Esophagus (tissue), 2 donors: ENCODE results near the gene IPPK. TPM values are rescaled to one million over a fixed set of nuclear protein-coding genes. Genes with fewer than 3 reads are reported as not detected.

Experiments used
- H3K27ac ChIP-seq, 2 donors: one replicate each; pipeline ENCODE4 v1.5.1; 2013; ENCODE audit warnings: low read depth in 2 of 2, mild to moderate bottlenecking in 2 of 2, inconsistent platforms in 1 of 2, low read length in 1 of 2, moderate library complexity in 1 of 2
- H3K27me3 ChIP-seq, 2 donors: one replicate each; pipeline ENCODE4 v1.6.1; 2013; ENCODE audit warnings: low read length in 2 of 2, control low read depth in 1 of 2, mild to moderate bottlenecking in 1 of 2; ENCODE audit not compliant: insufficient read depth in 2 of 2, control insufficient read depth in 1 of 2
- H3K36me3 ChIP-seq, 2 donors: one replicate each; pipeline ENCODE4 v1.6.1; 2013; ENCODE audit warnings: low read length in 1 of 2; ENCODE audit not compliant: control insufficient read depth in 2 of 2, insufficient read depth in 2 of 2
- H3K4me1 ChIP-seq, 2 donors: one replicate each; pipeline ENCODE4 v1.6.1; 2013; ENCODE audit warnings: low read length in 1 of 2; ENCODE audit not compliant: control insufficient read depth in 2 of 2, insufficient read depth in 2 of 2
- H3K4me3 ChIP-seq, 2 donors: one replicate each; pipeline ENCODE4 v1.5.1; 2013; ENCODE audit warnings: low read length in 2 of 2, mild to moderate bottlenecking in 2 of 2, low read depth in 1 of 2, moderate library complexity in 1 of 2
- H3K9me3 ChIP-seq, 2 donors: one replicate each; pipeline ENCODE4 v1.6.1; 2013; ENCODE audit warnings: mild to moderate bottlenecking in 2 of 2, low read depth in 1 of 2, low read length in 1 of 2, moderate library complexity in 1 of 2; ENCODE audit not compliant: control insufficient read depth in 2 of 2, insufficient read depth in 1 of 2
- WGBS, 2 donors: extraction: QIAGEN DNeasy Blood & Tissue Kit; methylation state at CpG; one replicate each; pipeline ENCODE4 v1.1.7; 2013; 5-methylcytosine and 5-hydroxymethylcytosine counted together
- polyA plus RNA-seq, 2 donors: library from polyadenylated mRNA; stranded (reverse); fragments of 200-250 nt; gene quantifications; one replicate each; pipeline ENCODE4 v1.2.3, GENCODE V29; 2013
- donor health status: healthy with polysubstance abuse.
- donor health status: Bipolar disorder and iron deficiency.

Gene IPPK
- polyA plus RNA-seq, 2 donors, result 18.7 to 41.1 TPM

DNA sequence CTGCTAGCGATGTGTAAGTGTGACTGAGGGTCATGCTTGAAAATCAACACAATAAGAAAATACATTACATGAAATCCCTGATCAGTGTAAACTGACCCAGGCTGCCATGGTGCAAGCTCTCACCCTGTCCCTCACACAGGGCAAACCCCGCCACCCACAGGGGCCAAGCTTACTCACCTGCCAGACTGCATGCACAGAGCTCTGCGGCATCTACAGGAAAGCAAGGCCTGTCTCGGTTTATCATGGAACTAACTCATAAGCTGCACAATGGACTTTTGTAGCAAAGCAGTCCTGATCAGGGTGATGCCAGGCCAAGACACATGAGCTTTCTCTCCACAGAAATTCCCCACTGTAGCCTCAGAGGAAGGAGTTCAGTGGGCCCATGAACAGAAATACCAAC lies 9.7 kb downstream of the IPPK start:
- Histone ChIP-seq H3K4me3 (no peak overlapping the region), H3K36me3 (peaks cover 12 to 30% of the 10 kb centered on the region in 2 donors), H3K27me3 (no peaks in the 10 kb centered on the region), H3K9me3 (no peaks in the 10 kb centered on the region), H3K4me1 (peaks cover 13 to 24% of the 10 kb centered on the region in 2 donors), H3K27ac (peak overlapping the region in 1 of 2 donors; percentile 26)
- WGBS, 2 donors, result 86 to 88% methylated on average over 4 of the region's 4 CpGs

- Histone ChIP-seq H3K27me3 (no peaks in the 10 kb centered on the region), H3K27ac (no peak overlapping the region), H3K36me3 (peaks cover 12 to 37% of the 10 kb centered on the region in 2 donors), H3K4me3 (no peak overlapping the region), H3K9me3 (no peaks in the 10 kb centered on the region), H3K4me1 (peaks cover 15 to 27% of the 10 kb centered on the region in 2 donors)
- WGBS, 2 donors, result 87 to 90% methylated on average over 10 of the region's 10 CpGs
These were observed 10.3 kb downstream of the IPPK start for GRCh38 chr9:92659601-92660000.

GRCh38 chr9:92658611-92659010 lies 11.3 kb downstream of the IPPK start:
- Histone ChIP-seq H3K4me3 (no peak overlapping the region), H3K9me3 (no peaks in the 10 kb centered on the region), H3K27ac (no peak overlapping the region), H3K4me1 (peaks cover 10 to 30% of the 10 kb centered on the region in 2 donors), H3K27me3 (no peaks in the 10 kb centered on the region), H3K36me3 (peaks cover 12 to 34% of the 10 kb centered on the region in 2 donors)
- 96 to 97% methylated on average over 4 of the region's 4 CpGs for WGBS, 2 donors

- peaks cover 12 to 35% of the 10 kb centered on the region in 2 donors for H3K36me3 ChIP-seq
- H3K4me1 ChIP-seq, result peaks cover 10 to 30% of the 10 kb centered on the region in 2 donors
- H3K4me3 ChIP-seq, result no peak overlapping the region
- H3K27me3 ChIP-seq, result no peaks in the 10 kb centered on the region
- WGBS, 2 donors, result 95% methylated on average over 7 of the region's 7 CpGs
- H3K9me3 ChIP-seq, result no peaks in the 10 kb centered on the region
- H3K27ac ChIP-seq, result peak overlapping the region; percentile 50 to 56
These were observed 11.8 kb downstream of the IPPK start for GRCh38 chr9:92658176-92658575.

GRCh38 chr9:92657296-92658094 lies 12.4 kb downstream of the IPPK start:
- WGBS, 2 donors, result 88 to 92% methylated on average over 15 to 17 of the region's 17 CpGs
- H3K27ac ChIP-seq, result peak overlapping the region; percentile 50 to 56

DNA sequence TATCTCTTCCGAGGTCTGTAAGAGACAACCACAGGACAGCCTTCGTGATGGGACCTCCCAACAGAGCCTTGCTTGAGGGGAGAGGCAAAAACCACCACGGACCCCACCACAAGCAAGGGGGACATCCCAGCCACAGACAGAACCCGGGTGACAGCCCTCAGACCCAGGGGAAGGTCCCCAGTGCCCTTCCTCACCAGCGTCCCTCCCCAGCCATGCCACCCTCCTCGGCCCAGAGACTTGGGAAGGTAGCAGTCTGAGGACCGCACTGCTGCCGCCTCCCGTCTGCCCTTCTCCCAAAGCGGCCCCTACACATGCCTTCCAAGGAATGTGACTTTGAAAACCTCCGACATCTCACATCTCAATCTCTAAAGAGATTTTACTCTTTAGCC lies 13.4 kb downstream of the IPPK start:
- Histone ChIP-seq H3K36me3 (peaks cover 12 to 38% of the 10 kb centered on the region in 2 donors), H3K27me3 (no peaks in the 10 kb centered on the region), H3K9me3 (no peaks in the 10 kb centered on the region), H3K4me3 (no peak overlapping the region), H3K4me1 (peaks cover 10 to 30% of the 10 kb centered on the region in 2 donors), H3K27ac (peak overlapping the region; percentile 97 to 99)
- 86 to 92% methylated on average over 11 of the region's 11 CpGs for WGBS, 2 donors

More at GRCh38 chr9:92657296-92658094, 12.4 kb downstream of the IPPK start:
- no peak overlapping the region for H3K4me3 ChIP-seq
- H3K36me3 ChIP-seq, result peaks cover 12 to 39% of the 10 kb centered on the region in 2 donors
- peaks cover 10 to 30% of the 10 kb centered on the region in 2 donors for H3K4me1 ChIP-seq
- no peaks in the 10 kb centered on the region for H3K9me3 ChIP-seq
- H3K27me3 ChIP-seq, result no peaks in the 10 kb centered on the region

GRCh38 chr9:92655896-92656536 lies 13.9 kb downstream of the IPPK start:
- H3K4me1 ChIP-seq, result peaks cover 7 to 34% of the 10 kb centered on the region in 2 donors
- H3K4me3 ChIP-seq, result no peak overlapping the region
- peaks cover 12 to 41% of the 10 kb centered on the region in 2 donors for H3K36me3 ChIP-seq
- no peaks in the 10 kb centered on the region for H3K9me3 ChIP-seq
- 46 to 56% methylated on average over 9 of the region's 9 CpGs for WGBS, 2 donors
- H3K27me3 ChIP-seq, result no peaks in the 10 kb centered on the region
- peak overlapping the region; percentile 97 to 99 for H3K27ac ChIP-seq

GRCh38 chr9:92655366-92655765 lies 14.6 kb downstream of the IPPK start:
- 53 to 71% methylated on average over 7 of the region's 7 CpGs for WGBS, 2 donors
- Histone ChIP-seq H3K4me3 (no peak overlapping the region), H3K36me3 (peaks cover 12 to 41% of the 10 kb centered on the region in 2 donors), H3K9me3 (no peaks in the 10 kb centered on the region), H3K27me3 (no peaks in the 10 kb centered on the region), H3K4me1 (peaks cover 6 to 34% of the 10 kb centered on the region in 2 donors), H3K27ac (peak overlapping the region; percentile 97 to 99)

DNA sequence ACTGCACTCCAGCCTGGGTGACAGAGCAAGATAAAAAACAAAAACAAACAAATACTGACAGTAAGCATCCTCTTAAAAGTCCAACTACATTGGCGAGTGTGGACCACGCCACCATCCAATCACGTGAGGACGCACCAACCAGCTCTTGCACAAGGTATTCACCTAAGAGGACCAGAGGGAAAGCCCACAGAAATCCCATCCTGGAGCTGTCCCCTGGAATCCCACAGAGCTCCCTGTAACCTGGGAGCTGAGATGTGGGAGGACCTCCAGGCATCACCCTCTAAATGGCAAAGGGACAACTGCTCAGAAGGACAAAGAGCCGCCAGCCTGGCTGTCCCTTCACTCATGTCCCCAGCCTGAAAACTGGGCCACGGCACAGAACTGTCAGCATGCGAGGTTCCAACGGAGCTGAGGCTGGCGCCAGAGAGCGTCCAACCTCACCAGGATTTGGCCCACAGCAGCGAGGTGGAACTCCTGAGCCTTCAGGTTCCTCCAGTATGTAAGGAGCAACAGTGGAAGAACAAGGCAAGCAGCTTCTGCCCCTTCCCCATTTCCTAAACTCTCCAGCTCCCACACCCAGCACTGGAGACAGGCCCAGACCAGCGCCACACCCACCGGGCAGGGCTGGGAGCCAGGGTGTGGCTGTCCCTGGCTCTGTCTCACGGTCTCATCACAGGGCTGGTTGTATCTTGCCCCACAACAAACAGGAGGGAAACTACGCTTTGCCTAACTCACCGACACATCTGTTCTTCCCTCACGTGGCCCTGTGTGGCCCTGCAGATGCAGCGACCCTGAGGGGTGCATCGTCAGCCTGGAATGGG lies 15.2 kb downstream of the IPPK start:
- no peaks in the 10 kb centered on the region for H3K27me3 ChIP-seq
- H3K4me3 ChIP-seq, result no peak overlapping the region
- 58 to 77% methylated on average over 19 of the region's 19 CpGs for WGBS, 2 donors
- peaks cover 12 to 42% of the 10 kb centered on the region in 2 donors for H3K36me3 ChIP-seq
- peak overlapping the region; percentile 97 to 99 for H3K27ac ChIP-seq
- no peaks in the 10 kb centered on the region for H3K9me3 ChIP-seq
- peaks cover 4 to 34% of the 10 kb centered on the region in 2 donors for H3K4me1 ChIP-seq
